Loucy (cell line): ENCODE results near the gene RNF166.

Experiments
- H2AFZ ChIP-seq: fragments of 200-600 bp; sonication (generic); 2 replicates; pipeline ENCODE4 v1.6.0; 2016; ENCODE audit warnings: antibody characterized with exemption, mild to moderate bottlenecking, low read length, moderate library complexity
- H3F3A ChIP-seq: fragments of 200-600 bp; 2 replicates; pipeline ENCODE4 v1.6.0; 2016; ENCODE audit warnings: antibody characterized with exemption, low read depth, mild to moderate bottlenecking
- H3K27me3 ChIP-seq: fragments of 200-600 bp; sonication (generic); 2 replicates; pipeline ENCODE4 v1.6.1; 2014; ENCODE audit warnings: low read length, mild to moderate bottlenecking; ENCODE audit not compliant: insufficient read depth, poor library complexity, severe bottlenecking
- H3K36me3 ChIP-seq: fragments of 200-600 bp; sonication (generic); 2 replicates; pipeline ENCODE4 v1.6.1; 2016; ENCODE audit warnings: low read length; ENCODE audit not compliant: insufficient read depth
- H3K4me1 ChIP-seq: fragments of 200-600 bp; sonication (generic); 2 replicates; pipeline ENCODE4 v1.5.1; 2014; ENCODE audit warnings: low read length, mild to moderate bottlenecking; ENCODE audit not compliant: insufficient read depth, poor library complexity, severe bottlenecking
- H3K4me2 ChIP-seq: fragments of 200-600 bp; sonication (generic); 2 replicates; pipeline ENCODE4 v1.6.0; 2014; ENCODE audit warnings: antibody characterized with exemption, low read length, low read depth, mild to moderate bottlenecking; ENCODE audit not compliant: poor library complexity, severe bottlenecking
- H3K4me3 ChIP-seq: fragments of 200-600 bp; sonication (generic); 2 replicates; pipeline ENCODE4 v1.5.1; 2014; ENCODE audit warnings: low read length, mild to moderate bottlenecking, mixed read lengths; ENCODE audit not compliant: poor library complexity, severe bottlenecking
- H3K79me2 ChIP-seq: fragments of 200-600 bp; sonication (generic); 2 replicates; pipeline ENCODE4 v1.6.1; 2014; ENCODE audit warnings: low read length; ENCODE audit not compliant: insufficient read depth
- H3K9ac ChIP-seq: fragments of 200-600 bp; sonication (generic); 2 replicates; pipeline ENCODE4 v1.6.0; 2014; ENCODE audit warnings: mild to moderate bottlenecking, low read depth, low read length, moderate library complexity; ENCODE audit not compliant: poor library complexity, severe bottlenecking
- H3K9me2 ChIP-seq: fragments of 200-600 bp; sonication (generic); replicated peaks from 2 replicates; pipeline ENCODE4 v1.6.1; 2016; ENCODE audit warnings: low read depth, low read length, mixed read lengths
- H3K9me3 ChIP-seq: fragments of 200-600 bp; sonication (generic); 2 replicates; pipeline ENCODE4 v1.6.1; 2014; ENCODE audit warnings: mild to moderate bottlenecking, antibody characterized with exemption, low read length, low read depth; ENCODE audit not compliant: insufficient read depth
- H4K20me1 ChIP-seq: fragments of 200-600 bp; sonication (generic); 2 replicates; pipeline ENCODE4 v1.6.0; 2014; ENCODE audit warnings: antibody characterized with exemption, low read length, mild to moderate bottlenecking; ENCODE audit not compliant: insufficient read depth, poor library complexity, severe bottlenecking
- CTCF ChIP-seq: fragments of 200-600 bp; sonication (generic); conservative IDR thresholded peaks from 2 replicates; pipeline ENCODE4 v1.5.1; 2014; ENCODE audit warnings: mild to moderate bottlenecking, antibody characterized with exemption, low read length
- EZH2phosphoT487 ChIP-seq: fragments of 200-600 bp; IDR thresholded peaks from 2 replicates; pipeline ENCODE4 v1.6.1; 2018; ENCODE audit warnings: antibody characterized with exemption, mild to moderate bottlenecking, moderate library complexity, borderline replicate concordance

RNF166 gene

GRCh38 chr16:88727871-88728270 lies 21.7 kb upstream of the RNF166 start:
- Histone ChIP-seq H3K4me3 (no peak overlapping the region), H3K79me2 (no peaks in the 10 kb centered on the region), H3K36me3 (peaks cover 17% of the 10 kb centered on the region; the same call in 1 of the 2 replicates), H3F3A (no peaks in the 10 kb centered on the region), H3K9me2 (no peaks in the 10 kb centered on the region), H3K9me3 (no peaks in the 10 kb centered on the region), H3K4me2 (no peak overlapping the region), H3K9ac (no peak overlapping the region), H2AFZ (no peak overlapping the region), H4K20me1 (no peaks in the 10 kb centered on the region), H3K4me1 (no peaks in the 10 kb centered on the region), H3K27me3 (no peaks in the 10 kb centered on the region)
- TF ChIP-seq CTCF (no peak), EZH2phosphoT487 (no peak)

GRCh38 chr16:88726981-88727380 lies 20.8 kb upstream of the RNF166 start:
- Histone ChIP-seq H3K79me2 (no peaks in the 10 kb centered on the region), H3F3A (no peaks in the 10 kb centered on the region), H3K4me2 (no peak overlapping the region), H3K9ac (no peak overlapping the region), H3K4me1 (no peaks in the 10 kb centered on the region), H3K9me2 (no peaks in the 10 kb centered on the region), H3K9me3 (no peaks in the 10 kb centered on the region), H2AFZ (no peak overlapping the region), H3K4me3 (no peak overlapping the region), H4K20me1 (no peaks in the 10 kb centered on the region), H3K36me3 (peaks cover 17% of the 10 kb centered on the region; the same call in 1 of the 2 replicates), H3K27me3 (no peaks in the 10 kb centered on the region)
- TF ChIP-seq EZH2phosphoT487 (no peak), CTCF (no peak)

GRCh38 chr16:88726408-88726749 lies 20.2 kb upstream of the RNF166 start:
- peaks cover 18% of the 10 kb centered on the region; the same call in 1 of the 2 replicates for H3K36me3 ChIP-seq
- no peaks in the 10 kb centered on the region for H4K20me1 ChIP-seq
- H3K4me1 ChIP-seq = no peaks in the 10 kb centered on the region
- no peaks in the 10 kb centered on the region for H3K27me3 ChIP-seq
- no peaks in the 10 kb centered on the region for H3K79me2 ChIP-seq
- no peak overlapping the region for H3K4me3 ChIP-seq
- no peaks in the 10 kb centered on the region for H3F3A ChIP-seq
- no peaks in the 10 kb centered on the region for H3K9me2 ChIP-seq
- H2AFZ ChIP-seq = no peak overlapping the region
- H3K9ac ChIP-seq = no peak overlapping the region
- no peak overlapping the region for H3K4me2 ChIP-seq
- TF ChIP-seq CTCF (no peak), EZH2phosphoT487 (no peak)
- no peaks in the 10 kb centered on the region for H3K9me3 ChIP-seq
